Activated CD4-positive, alpha-beta T cell treated with anti-CD3 and anti-CD28 coated beads, Interleukin-2, amount 50 U/mL, for 1 hour (primary cell): Measurements from ENCODE around the gene PPRC1.
"Not testable (repeated sequence)": the region's sequence is repeated elsewhere in the genome, so short reads cannot be mapped to it uniquely, and the experiment has no call there.

ENCODE experiments used
- DNase-seq: peaks from one replicate; pipeline ENCODE4 v3.0.0-alpha.2; 2020

PPRC1 gene

GRCh38 chr10:102150970-102151773, 18.3 kb downstream of the PPRC1 start:
- DNase-seq, result no peak

- DNase-seq, result peak; percentile 100
Measured at GRCh38 chr10:102151774-102152544, 19.1 kb downstream of the PPRC1 start, which contains the start of gene NOLC1. NOLC1 (plus strand) TSS chr10:102152389; CDS start chr10:102152411, 22 bp downstream.

GRCh38 chr10:102152545-102152890, 19.7 kb downstream of the PPRC1 start:
- DNase-seq, result peak; percentile 21

- no peak for DNase-seq
Measured at GRCh38 chr10:102153093-102153620, 20.3 kb downstream of the PPRC1 start.

GRCh38 chr10:102154466-102155116, 21.8 kb downstream of the PPRC1 start:
- DNase-seq, result no peak

- no peak for DNase-seq
Measured at GRCh38 chr10:102157224-102157623, 24.4 kb downstream of the PPRC1 start.

- no peak for DNase-seq
Measured at GRCh38 chr10:102159051-102159597, 26.3 kb downstream of the PPRC1 start.

GRCh38 chr10:102159831-102160230, 27.0 kb downstream of the PPRC1 start:
- DNase-seq, result no peak

GRCh38 chr10:102163342-102163989, 30.6 kb downstream of the PPRC1 start:
- no peak for DNase-seq

- DNase-seq, result no peak
Measured at GRCh38 chr10:102167861-102168260, 35.0 kb downstream of the PPRC1 start.

- no peak for DNase-seq
Measured at GRCh38 chr10:102170602-102171001, 37.8 kb downstream of the PPRC1 start.

- no peak for DNase-seq
Measured at GRCh38 chr10:102172288-102172687, 39.4 kb downstream of the PPRC1 start.

- no peak for DNase-seq
Measured at GRCh38 chr10:102175415-102175814, 42.6 kb downstream of the PPRC1 start.

GRCh38 chr10:102184606-102185005, 51.8 kb downstream of the PPRC1 start:
- no peak for DNase-seq

GRCh38 chr10:102185272-102185671, 52.4 kb downstream of the PPRC1 start:
- DNase-seq, result no peak

GRCh38 chr10:102185811-102186527, 53.1 kb downstream of the PPRC1 start:
- no peak for DNase-seq

- DNase-seq, result no peak
Measured at GRCh38 chr10:102188298-102188940, 55.6 kb downstream of the PPRC1 start.

- not testable (repeated sequence) for DNase-seq
Measured at GRCh38 chr10:102188941-102189898, 56.4 kb downstream of the PPRC1 start.

- no peak for DNase-seq
Measured at GRCh38 chr10:102191956-102192355, 59.1 kb downstream of the PPRC1 start.

GRCh38 chr10:102195296-102195870, 62.5 kb downstream of the PPRC1 start:
- DNase-seq, result no peak
